ENCODE measurements around the gene CCDC194.

- no peak for TF ChIP-seq CTCF (IDR thresholded peaks at IDR 0.05; ENCODE audit: poor library complexity, severe bottlenecking)
- no peak for TF ChIP-seq EP300 (conservative IDR thresholded peaks at IDR 0.05; ENCODE audit: poor library complexity, severe bottlenecking)
- TF ChIP-seq EZH2 (IDR thresholded peaks at IDR 0.05; ENCODE audit: borderline replicate concordance, insufficient read depth, low read length, poor library complexity, severe bottlenecking): no peak
- no peak for TF ChIP-seq POLR2AphosphoS5 (IDR thresholded peaks at IDR 0.05)
- TF ChIP-seq REST (IDR thresholded peaks at IDR 0.05; ENCODE audit: borderline replicate concordance): no peak
- TF ChIP-seq SMC3 (conservative IDR thresholded peaks at IDR 0.05; ENCODE audit: poor library complexity): no peak
- TF ChIP-seq RAD21 (conservative IDR thresholded peaks at IDR 0.05): no peak
- no peak for TF ChIP-seq TAF1 (IDR thresholded peaks at IDR 0.05; ENCODE audit: low read depth)
- TF ChIP-seq MXI1 (conservative IDR thresholded peaks at IDR 0.05; ENCODE audit: poor library complexity, severe bottlenecking): no peak
These were observed 16.9 kb downstream of the CCDC194 start, which contains the start of gene PLVAP for GRCh38 chr19:17376935-17377600.
